ENCODE results near the gene COPA.

The COPA gene

DNA sequence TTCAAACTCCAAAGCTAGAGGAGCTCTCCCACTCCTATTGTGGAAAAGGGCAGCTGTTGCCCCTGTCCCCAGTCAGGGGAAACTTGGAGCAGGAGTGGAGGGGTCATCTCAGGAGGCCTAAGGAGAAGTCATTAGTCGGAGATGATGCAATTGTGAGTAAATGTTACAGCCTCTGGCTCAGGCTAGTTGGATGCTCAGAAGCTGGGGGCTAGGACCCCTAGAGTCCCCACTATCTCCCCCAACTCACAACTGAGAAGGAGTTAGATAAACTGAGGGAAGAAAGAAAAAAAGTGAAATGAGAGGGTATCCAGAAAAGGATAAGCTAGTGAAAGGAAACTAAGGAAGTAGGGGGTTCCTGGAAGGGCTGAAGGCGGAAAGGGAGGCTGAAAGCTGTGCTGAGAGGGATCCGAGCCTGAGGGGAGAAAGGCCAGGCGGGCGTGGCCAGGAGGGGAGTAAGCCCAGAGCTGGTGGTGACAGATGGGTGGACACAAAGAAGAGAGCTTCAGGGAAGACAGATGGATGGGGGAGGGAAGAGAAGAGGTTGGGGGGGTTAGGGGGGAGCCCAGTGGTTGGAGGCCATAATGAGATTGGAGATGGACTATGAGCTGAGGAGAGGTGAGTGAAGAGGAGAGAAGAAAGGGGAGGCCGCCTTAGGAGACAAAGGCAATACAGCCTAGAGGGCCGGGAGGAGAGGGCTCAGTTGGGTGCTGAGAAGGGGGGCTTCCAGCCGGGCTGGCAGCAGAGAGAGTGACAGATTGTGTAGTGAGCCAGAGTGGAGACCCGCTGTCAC, 19.3 kb upstream of the COPA start:
- no peak for DNase-seq

DNA sequence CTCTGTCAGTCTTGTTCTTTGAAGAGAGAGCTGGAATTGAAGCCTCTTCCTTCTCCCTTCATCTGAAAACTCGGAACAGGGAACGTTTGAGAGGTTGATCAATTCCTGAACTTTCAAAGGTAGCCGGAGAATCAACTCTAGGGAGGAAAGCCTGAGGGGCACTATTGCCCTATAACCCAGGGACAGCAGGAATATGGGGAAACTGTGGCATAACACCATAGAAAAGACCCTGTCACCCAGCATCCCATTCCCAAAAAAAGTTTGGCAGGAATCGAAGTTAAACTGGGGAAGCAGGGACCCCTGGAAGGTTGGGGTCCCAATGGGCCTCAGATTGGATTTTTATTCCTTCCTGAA, 18.7 kb upstream of the COPA start:
- no peak for DNase-seq

DNA sequence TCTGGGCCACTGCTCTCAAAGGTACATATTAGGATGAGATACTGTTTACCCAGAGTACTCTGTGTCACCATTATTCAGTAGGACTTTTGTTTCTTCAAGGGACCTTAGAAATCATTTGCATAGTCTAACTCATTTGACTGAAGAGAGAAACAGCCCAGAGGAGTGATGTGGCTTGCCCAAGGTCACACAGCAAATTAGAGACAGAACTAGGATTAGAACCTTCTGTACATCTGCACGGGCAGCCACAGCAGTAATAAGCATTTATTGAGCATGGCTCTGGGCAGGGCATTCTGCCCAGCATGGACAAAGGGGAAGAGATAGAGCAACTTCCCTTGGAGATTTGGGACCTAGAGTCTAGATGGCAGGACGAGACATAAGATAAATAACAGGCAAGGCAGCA, 18.1 kb upstream of the COPA start:
- no peak for DNase-seq

DNA sequence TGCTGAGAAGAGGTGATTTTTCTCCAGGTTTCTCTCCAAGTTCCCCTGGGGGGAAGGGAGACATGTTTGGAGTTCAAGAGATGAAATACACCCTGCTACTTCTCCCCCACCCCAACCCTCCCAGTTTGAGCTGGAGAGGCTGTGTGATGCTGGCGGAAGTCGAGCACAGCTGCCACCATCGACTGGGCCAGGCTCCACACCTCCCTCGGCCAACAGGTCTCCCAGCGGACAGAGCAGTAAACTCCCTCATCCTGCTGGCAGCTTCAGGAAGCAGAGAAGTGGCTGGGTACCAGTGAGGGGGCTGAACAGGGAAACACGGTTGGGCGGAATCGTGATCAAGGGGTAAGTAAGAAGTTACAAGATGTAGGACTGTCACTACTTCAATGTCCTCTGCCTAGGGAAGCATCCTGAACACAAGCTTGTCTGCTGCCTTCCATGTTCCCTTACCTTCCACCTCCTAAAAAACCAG, 17.2 kb upstream of the COPA start:
- no peak for DNase-seq

DNA sequence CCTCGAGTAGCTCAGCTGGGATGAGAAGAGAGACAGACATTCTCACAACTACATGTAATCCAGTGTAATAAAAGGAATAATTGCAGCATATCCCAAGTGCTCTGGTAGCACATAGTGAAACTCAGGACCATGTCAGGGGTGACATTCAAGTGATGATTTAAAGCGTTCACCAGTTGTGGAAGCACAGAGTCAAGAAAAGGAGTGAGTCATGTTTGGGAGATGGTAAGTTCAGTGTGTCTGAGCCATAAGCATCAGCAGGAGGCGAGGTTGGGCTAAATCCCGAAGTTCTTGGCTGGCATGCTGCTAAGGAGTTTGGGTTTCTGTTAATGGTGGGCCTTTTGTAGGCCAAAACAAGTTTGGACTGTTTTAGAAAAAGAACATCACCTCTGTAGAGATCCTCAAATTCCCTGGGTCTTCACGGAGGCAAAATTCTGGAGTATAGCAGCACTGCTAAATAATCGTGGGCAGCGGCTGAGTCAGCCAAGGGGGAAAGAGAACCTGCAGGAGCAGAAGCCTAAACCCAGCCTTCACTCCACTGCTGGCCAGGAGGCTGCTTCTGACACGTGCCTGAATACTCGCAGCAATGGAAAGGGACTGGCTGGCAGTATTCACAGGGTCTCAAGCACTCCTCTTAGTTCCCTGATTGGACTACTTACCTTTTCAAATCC, 16.6 kb upstream of the COPA start:
- no peak for DNase-seq

DNA sequence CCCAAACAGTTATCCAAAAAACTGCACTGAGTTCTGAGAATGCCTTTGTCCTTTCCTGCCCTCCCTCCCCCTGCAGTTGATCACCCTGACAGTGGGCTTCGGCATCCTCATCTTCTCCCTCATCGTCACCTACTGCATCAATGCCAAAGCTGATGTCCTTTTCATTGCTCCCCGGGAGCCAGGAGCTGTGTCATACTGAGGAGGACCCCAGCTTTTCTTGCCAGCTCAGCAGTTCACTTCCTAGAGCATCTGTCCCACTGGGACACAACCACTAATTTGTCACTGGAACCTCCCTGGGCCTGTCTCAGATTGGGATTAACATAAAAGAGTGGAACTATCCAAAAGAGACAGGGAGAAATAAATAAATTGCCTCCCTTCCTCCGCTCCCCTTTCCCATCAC, 15.0 kb upstream of the COPA start:
- no peak for DNase-seq

DNA sequence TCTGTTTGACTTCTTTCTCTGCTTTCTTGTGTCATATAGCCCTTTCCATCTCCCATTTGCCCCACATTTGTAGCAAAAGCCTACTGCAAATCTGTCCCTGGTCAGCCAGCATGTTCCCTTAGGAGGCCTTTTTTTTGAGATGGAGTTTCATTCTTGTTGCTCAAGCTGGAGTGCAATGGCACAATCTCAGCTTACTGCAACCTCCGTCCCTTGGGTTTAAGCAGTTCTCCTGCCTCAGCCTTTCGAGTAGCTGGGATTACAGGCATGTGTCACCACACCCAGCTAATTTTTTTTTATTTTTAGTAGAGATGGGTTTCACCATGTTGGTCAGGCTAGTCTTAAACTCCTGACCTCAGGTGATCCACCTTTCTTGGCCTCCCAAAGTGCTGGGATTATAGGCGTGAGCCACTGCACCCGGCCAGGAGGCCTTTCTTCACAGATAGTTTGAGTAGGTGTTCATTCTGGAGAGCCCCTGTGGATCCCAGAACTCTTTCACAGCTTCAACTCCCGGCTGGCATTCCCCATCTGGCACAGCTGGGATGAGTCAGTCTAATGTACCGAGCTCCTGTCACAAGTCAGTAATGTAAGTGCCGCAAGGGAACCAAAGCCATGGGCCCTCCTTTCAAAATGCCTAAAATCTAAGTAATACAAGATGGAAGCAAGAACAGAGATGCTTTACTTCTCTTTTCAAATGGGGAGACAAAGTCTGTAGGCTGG, 14.4 kb upstream of the COPA start:
- no peak for DNase-seq

DNA sequence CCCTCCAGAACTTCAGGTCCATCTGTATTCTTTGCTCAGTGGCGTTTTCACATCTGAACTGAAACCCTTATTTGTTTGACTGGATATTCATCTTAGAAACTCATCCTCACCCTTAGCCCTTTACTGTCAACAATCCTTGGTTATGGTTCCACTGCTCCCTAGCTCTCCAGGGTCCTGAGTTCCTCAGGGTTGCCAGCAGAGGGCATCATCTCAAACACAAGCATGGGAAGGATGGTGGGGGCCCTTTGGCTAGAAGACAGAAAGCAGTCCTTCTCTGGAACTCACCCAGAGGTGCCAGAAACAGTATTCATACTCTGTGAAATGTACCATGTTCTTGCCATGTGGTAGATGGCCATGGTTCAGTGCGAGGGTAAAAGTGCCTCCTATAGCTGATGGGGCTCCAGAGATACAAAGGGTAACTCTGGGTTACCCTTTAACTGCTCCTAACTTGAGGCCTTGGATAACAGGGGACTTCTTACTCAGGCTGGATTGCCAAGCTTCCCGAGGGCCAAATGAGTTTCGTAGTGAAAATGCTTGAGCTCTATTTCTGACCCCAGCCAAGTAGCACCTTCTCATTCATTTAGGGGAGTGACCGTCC, 11.4 kb upstream of the COPA start:
- no peak for DNase-seq

DNA sequence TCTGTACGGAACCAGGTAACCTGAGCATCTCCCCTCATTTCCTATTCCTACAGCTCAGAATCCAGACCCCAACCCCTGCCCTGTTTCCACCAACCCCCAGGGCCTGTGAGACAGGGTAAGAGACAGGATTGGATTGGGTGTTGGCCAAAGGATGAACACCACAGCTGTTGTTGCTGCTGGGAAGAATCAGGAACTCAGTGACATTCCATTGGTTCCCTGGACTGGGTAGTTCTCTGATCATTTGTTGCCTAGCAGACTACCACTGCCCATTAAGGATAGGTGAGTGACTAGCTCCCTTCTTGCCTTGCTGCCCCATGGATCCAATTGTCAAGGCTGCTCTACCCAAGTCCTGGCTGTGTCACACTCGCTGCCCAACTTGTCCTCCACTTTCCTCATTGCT, 10.2 kb upstream of the COPA start:
- no peak for DNase-seq

DNA sequence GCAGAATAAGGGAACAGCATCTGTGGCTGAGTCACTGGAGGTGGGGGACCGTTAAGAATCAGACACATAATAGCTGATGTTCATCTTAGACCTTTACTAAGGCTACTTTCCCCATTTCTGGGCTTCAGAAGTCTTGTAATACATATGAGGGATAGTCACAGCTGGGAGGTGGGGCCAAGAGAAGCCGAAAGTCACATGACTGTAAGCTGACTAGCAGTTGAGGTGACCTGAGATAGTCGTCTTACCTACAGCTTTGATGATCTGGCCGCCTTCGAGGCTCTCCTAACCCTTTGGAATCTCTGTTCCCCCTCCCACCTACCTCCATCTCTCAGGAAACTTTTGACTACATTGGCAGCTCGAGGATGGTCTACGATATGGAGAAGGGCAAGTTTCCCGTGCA, 9.5 kb upstream of the COPA start:
- no peak for DNase-seq

DNA sequence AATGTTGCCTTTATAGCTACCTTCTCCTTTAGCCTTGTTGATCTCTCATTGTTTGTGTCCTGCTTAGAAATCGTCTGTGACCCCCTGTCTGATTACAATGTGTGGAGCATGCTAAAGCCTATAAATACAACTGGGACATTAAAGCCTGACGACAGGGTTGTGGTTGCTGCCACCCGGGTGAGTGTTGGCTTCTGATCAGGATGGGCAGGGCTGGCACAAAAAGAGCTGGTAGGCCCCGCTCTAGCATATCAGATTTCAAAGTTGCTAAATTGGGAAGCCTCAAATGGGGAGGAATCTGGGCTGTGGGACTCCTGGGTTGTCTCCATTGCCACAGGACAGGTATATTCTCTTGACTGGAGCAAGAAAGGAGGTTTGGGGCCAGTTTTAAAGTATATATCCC, 8.6 kb upstream of the COPA start:
- no peak for DNase-seq

DNA sequence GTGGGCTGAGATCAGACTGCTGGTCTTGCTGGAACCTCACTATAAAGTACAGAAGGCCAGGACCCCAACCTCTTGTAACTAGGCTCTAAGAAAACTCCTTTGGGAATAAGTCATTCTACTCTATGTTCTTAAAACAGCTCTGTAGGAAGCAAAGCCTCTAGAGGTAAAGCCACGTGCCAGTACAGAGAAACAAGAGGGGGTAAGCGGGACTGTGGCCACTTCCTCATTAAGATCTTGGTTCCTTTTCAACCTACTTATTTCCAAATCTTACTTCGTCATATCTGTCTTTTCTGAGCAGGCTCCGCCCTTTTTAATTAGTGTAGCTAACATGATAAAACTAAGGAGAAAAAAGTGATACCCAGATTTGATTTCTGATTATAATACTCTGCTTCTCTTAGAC, 3.9 kb upstream of the COPA start:
- no peak for DNase-seq

DNA sequence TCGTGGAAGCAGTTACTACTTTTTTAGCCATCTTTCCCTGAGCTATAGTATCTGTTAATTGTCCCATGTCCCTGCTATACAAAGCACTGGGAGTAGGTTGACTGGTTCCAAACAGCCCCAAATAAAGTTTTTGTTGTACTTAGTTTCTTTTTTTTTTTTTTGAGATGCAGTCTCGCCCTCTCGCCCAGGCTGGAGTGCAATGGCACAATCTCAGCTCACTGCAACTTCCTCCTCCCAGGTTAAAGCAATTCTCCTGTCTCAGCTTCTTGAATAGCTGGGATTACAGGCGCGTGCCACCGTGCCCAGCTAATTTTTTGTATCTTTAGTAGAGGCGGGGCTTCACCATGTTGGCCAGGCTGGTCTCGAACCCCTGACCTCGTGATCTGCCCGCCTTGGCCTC, 3.4 kb upstream of the COPA start:
- DNase-seq = no peak

DNA sequence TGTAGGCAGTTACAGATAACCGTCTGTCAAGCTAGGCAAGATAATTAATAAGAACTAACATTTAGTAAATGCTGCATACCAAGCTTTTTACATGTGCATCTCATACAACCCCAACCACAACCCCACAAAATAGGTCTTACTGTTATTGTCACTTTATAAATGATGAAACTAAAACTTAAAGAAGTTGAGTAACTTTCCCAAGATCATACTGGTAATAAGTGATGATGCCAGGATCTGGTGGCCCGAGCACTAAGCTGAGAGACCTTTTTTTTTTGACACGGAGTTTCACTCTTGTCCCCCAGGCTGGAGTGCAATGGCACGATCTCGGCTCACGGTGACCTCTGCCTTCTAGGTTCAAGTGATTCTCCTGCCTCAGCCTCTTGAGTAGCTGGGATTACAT, 1.9 kb upstream of the COPA start:
- DNase-seq = no peak

DNA sequence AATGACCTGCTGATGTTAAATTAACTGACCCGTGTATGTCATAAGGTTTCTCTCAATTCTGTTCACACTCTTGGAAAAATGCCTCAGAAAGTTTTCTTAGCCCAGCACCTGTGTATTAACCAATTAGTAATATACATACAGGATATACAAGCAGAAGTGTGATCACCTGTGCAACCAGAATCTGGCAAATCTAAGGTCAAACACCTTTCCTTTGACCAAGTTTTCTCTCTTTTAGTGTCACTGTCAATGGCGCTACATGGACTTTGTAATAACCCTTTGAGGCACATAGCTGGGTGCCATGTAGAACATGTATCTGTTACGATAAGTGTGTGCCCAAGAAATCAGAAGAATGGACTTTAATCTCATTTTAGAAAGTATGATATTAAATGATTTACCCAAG, 1.2 kb upstream of the COPA start:
- no peak for DNase-seq

DNA sequence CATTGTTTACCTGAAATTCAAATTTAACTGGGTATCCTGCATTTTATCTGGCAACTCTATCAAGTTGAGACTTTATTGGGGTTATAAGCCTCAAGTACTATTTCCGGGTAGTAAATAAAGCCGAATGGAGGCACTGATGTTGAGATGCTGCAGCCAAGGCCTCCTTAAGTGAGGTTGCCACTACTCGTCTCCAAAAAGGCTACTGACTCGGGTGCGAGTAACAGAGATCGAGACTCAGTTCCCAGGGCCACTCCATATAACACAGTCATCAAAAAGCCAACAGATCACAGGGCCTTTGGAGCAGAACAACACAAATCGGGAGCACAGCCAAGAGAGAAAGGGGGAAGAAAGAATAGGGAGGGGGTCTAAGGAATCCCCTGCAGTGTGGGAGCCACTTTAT, 524 bp downstream of the COPA start:
- DNase-seq = no peak

DNA sequence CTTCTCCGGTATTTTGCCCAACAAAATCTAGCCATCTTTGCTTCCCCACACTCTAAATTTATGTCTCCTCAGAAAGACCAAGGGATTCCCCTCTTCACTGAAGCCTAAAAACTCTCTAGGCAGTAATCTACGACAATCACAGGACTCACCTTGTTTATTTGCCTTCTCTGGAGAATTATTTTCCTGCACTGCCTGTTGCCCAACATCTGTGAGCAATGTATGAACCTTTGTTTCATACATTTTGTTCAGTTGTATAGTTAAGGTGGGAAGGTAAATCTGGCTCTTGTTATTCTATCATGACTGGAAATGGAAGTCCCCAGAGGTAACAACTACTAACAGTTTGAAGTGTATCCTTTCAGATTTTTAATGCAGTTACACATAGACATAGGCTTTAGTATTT, 2.2 kb downstream of the COPA start:
- no peak for DNase-seq

DNA sequence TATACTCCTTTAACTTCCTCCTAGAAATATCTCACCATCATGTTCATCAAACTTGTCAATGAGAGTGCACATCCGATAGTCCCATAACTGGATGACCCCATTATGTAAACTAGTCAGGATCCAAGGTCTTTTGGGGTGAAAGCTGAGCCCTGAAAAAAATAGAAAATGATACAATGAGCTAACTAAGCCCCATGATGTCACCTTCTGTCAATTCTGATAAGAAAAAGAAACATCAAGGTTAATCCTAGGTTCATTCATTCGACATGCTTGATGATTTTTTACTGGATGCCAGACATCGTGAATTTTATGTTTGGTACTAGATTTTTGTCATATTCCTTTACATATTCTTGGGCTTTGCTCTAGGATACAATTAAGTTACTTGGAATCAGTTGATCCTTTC, 2.9 kb downstream of the COPA start:
- DNase-seq = no peak

DNA sequence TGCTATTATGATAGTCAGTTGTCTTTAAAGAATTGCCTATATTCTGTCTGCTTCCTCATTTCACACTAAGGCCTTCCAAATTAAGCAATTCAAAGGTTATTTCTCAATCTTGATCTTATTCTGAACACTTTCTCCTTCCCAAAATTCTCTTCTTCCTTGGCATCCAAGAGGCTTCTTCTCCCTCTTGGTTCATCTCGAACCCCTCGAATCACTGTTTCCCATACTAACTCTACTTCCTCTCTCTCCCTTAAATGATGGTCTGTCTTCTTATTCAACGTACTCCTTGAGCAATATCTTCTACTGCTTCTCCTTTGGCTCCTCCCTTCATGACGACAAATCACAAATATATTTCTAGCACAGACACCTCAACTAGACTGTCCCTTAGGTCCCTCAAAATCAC, 4.5 kb downstream of the COPA start:
- no peak for DNase-seq

DNA sequence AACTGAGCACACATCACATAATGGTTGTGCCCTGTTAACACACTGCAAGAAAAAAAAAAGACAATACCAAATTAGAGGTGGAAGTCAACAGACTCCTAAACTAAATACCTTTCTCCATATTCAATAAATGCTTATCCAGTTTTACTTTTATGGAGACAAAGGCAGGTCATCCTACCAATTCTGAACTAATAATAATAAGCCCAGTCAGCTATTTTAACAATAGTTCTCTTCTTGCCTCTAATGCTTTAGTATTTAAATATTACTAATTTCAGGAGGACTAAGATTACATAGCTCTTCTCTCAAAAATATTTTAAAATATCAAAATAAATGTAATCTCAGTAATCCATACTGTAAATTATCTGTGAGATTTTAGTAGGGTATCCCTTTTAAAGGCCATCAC, 10.5 kb downstream of the COPA start:
- no peak for DNase-seq

DNA sequence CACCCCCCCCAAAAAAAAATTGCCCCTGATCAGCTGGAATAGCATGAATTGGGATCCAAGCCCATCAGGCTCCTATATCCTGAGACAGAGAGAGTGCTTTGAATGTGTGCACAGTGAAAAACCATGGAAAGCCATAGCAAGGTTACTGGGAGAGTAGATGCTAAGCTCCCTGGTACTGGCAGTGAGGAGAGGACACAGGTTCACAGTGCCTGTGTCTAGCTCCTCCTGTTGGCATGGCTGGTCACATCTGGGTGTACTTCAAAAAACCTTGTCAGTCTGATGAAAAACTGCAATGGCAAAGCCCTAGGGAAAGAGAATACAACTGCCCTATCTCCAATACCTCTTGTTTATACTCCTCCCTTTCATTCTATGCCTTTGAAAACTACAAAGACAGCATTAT, 12.9 kb downstream of the COPA start:
- DNase-seq = no peak

DNA sequence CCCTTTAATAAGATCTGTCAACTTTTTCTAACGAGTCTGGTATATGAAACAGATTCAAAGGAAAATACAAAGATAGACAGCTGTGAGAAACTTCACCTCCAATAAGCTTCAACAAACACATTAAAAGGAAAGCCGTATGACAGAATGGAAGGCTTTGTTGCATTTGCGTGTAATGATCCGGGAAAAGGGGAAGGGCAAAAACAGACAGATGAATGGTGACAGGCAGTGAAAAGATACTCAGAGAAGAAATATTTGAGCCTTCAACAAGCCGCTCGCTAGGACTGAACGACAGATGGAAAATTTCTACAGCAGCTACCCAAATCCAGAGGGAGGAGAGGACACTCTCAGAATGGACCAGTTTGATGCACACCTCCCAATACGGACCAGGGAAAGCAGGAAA, 14.9 kb downstream of the COPA start:
- DNase-seq = peak; percentile 99

DNA sequence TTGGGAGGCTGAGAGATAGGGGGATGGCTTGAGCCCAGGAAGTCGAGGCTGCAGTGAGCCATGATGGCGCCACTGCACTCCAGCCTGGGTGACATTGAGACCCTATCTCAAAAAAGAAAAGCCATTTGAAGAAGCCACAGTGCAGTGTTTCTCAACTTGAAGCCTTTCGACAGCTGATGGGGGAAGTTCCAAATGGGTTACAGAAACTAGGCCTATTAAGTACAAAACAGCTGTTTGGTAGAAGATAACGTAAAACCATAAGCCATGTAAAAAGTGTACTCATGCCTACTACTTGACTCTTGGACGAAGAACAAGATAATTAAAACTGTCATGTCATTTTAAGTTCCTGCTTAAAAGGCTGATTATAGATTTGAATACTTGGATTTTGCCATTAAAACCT, 16.6 kb downstream of the COPA start:
- no peak for DNase-seq

DNA sequence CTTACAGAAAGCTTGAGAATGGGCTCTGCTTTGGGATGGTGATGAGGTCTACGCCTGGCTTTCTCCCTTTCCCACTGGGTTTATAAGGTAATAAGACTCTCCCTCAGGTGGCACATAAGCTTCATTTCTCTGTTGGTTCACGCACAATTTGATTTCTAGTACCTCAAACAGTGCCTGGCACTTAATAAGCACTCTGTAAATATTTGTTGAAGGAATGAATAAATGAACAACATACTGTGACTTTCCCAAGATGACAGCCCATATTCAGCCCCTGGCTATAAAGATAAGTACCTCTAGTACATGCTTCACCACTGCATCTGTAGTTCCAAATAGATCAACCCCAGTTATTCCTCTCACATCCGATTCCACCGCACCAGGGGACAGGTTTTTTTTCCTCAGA, 17.8 kb downstream of the COPA start:
- no peak for DNase-seq

All from NCI-H1694 treated with DMSO at 0.1 percent for 48 hours (cell line).